ENCODE results near the gene ACBD5. TPM values are rescaled to one million over a fixed set of nuclear protein-coding genes. Genes with fewer than 3 reads are reported as not detected.

The ACBD5 gene
- total RNA-seq (2022; extraction: Qiagen RNA extraction; ENCODE audit: low read depth): 26.8 to 34.0 TPM (median 30.3 TPM) in 5 replicates

GRCh38 chr10:27240212-27241009, at the start of gene ACBD5:
Gene ACBD5, minus strand, starts transcription at chr10:27240797. Its CDS starts 109 bp downstream, at chr10:27240688.

GRCh38 chr10:27155066-27155754, 85.4 kb downstream of the ACBD5 start, which contains the start of gene MASTL:
Gene MASTL, plus strand, starts transcription at chr10:27155352. Its CDS starts 75 bp downstream, at chr10:27155427.

Other genes with a start within 250 kb of the ACBD5 start
- gene ANKRD26, start 140.3 kb downstream of the ACBD5 start, total RNA-seq (2022; extraction: Qiagen RNA extraction; ENCODE audit: low read depth): 2.1 to 3.8 TPM (median 3.3 TPM) in 5 replicates
- gene YME1L1, start 86.4 kb downstream of the ACBD5 start, total RNA-seq (2022; extraction: Qiagen RNA extraction; ENCODE audit: low read depth): 92.0 to 117 TPM (median 104 TPM) in 5 replicates
- gene MASTL, start 85.4 kb downstream of the ACBD5 start, total RNA-seq (2022; extraction: Qiagen RNA extraction; ENCODE audit: low read depth): 19.1 to 24.5 TPM (median 23.6 TPM) in 5 replicates